Activated CD8-positive, alpha-beta memory T cell treated with anti-CD3 and anti-CD28 coated beads for 1 hour (primary cell): ENCODE data around the gene GOLGA6L10.
"Not testable (repeated sequence)": the region's sequence is repeated elsewhere in the genome, so short reads cannot be mapped to it uniquely, and the experiment has no call there.

Experiments
- DNase-seq, 2 donors: peaks; one replicate each; pipeline ENCODE4 v3.0.0-alpha.2; 2020; ENCODE audit warnings: low read depth in 1 of 2; ENCODE audit errors: extremely low read depth in 1 of 2

Gene GOLGA6L10

DNA sequence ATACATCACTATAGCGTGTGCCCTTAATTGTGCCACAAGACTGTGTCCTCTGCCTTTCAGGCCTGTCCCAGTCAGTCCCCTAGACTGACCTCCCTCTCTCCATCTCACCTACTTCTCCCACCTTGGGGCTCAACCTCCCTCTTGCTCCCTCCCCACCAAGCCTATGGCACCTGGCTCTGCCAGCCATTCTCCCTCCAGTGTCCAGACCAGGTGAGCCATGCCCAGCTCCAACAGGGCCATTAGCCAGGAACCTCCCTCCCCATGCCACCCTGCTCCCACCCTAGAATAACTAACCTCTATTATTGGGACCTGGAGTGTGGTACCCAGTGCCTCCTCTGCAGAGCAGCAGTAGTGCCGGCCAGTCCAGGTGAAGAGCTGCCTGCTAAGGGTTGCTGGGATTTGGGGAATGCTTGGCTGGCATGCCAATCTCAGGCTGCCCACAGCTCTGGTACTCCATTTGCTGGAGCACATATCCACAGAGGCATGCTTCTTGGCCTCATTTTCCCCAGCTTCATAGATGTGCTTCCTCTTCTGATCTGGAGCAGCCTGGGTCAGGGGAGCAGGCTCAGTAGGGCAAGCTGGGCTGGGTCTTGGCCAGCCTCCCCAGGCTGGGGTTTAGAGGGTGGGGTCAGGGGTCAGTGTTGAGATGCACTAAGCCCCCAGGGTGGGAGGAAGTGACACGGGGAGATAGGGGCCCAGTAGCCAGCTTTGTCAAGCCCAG, 47.8 kb downstream of the GOLGA6L10 start:
- no peak for DNase-seq

DNA sequence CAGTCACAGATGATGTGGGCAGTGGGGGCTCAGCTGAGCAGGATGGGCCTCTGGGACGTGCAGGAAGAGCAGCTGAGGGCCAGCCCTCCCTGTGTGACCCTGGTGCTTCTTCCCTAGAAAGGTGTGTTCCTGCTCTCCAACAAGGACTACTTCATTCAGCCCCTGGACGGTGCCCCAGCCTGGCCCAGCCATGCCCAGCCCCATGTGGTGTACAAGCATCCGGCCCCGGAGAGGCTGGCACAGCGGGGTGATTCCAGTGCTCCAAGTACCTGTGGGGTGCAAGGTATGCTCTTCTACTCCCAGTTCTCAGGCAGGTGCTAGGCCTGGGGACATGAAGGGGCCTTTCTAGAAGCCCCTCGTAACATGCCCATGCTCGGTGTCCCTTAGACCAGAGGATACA, 48.4 kb downstream of the GOLGA6L10 start:
- DNase-seq, result no peak

DNA sequence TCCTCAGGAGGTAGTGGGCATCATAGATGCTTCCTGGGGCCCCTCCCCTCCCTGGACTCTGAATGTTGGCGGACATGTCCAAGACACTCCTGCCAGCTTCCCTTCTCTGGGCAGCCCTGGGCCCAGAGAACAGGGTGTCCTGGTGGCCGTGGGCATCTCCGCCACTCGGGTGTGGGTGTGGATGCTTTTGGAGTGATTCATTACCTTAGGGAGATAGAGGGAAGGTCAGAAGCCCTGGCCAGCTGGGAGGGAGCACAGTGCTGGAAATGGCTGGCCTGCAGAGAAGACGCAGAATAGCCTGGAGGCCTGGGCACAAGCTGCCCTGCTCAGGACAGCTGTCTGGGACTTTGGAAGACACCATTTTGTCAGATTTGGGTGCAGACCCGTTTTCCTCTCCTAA, 48.9 kb downstream of the GOLGA6L10 start:
- not testable (repeated sequence) for DNase-seq

- not testable (repeated sequence) for DNase-seq
These were observed 49.8 kb downstream of the GOLGA6L10 start for GRCh38 chr15:82299511-82299914.

- DNase-seq, result peak; percentile 11 to 30
These were observed 50.8 kb downstream of the GOLGA6L10 start for GRCh38 chr15:82298520-82298919.

DNA sequence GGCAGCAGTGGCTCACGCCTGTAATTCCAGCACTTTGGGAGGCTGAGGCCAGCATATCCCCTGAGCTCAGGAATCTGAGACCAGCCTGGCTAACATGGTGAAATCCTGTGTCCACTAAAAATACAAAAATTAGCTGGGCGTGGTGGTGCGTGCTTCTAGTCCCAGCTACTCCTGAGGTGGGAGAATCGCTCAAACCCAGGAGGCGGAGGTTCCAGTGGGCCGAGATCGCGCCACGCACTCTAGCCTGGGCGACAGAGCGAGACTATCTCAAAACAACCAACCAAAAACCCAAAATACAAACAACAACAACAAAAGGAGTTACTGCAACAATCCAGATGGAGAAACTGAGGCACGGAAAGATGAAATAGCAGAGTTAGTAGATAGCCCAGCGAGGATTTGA, 51.2 kb downstream of the GOLGA6L10 start:
- no peak for DNase-seq

- no peak for DNase-seq
These were observed 51.7 kb downstream of the GOLGA6L10 start for GRCh38 chr15:82297546-82297945.

GRCh38 chr15:82294061-82294690, 55.1 kb downstream of the GOLGA6L10 start:
- no peak for DNase-seq

- DNase-seq, result no peak
These were observed 57.0 kb downstream of the GOLGA6L10 start for GRCh38 chr15:82292271-82292670.
